HCT116 (cell line): ENCODE measurements around the gene FMO5. TPM values are rescaled to one million over a fixed set of nuclear protein-coding genes. Genes with fewer than 3 reads are reported as not detected.

Experiments used
- ATAC-seq: fragments of 200-7000 bp; cut with Tn5 transposase; 2 replicates; pipeline ENCODE4 v1.9.1; 2020; ENCODE audit warnings: mild to moderate bottlenecking, moderate library complexity
- BruUV-seq: library from RNA; stranded (reverse); fragments of 400-500 nt; replicated peaks from 2 replicates; lab custom pipeline; 2021; lab: Mats Ljungman, UMichigan
- CTCF ChIA-PET: fragments of 300-600 bp; sonication (Branson Sonifier 250); formaldehyde crosslinking; loops from one replicate; lab custom pipeline; 2021; ENCODE audit warnings: antibody characterized with exemption; lab: Charles Lee
- POLR2A ChIA-PET: fragments of 300-600, 350-600 bp; sonication (Branson Sonifier 250); formaldehyde crosslinking; loops from one replicate; lab custom pipeline; 2021; ENCODE audit warnings: antibody characterized with exemption; lab: Charles Lee
- RAD21 ChIA-PET, 2 experiments: fragments of 300-600 bp; sonication (Branson Sonifier 250); formaldehyde crosslinking; loops; one replicate each; lab custom pipeline; 2023; ENCODE audit warnings: low total read pairs in 2 of 2; ENCODE audit not compliant: uncharacterized antibody in 2 of 2, unreplicated experiment in 2 of 2, low non-redundant PET in 1 of 2; lab: Charles Lee
- DNase-seq: peaks from one replicate; pipeline ENCODE4 v3.0.0-alpha.2; 2010; ENCODE audit warnings: low read depth, low spot score
- H2AFZ ChIP-seq: fragments of 200-600 bp; shearing (Covaris generic), sonication (generic); 2 replicates; pipeline ENCODE4 v1.6.1; 2017; ENCODE audit warnings: low read depth, mixed run types, mixed read lengths, antibody characterized with exemption, low read length; ENCODE audit not compliant: poor library complexity, severe bottlenecking
- H3K27ac ChIP-seq: 2 replicates; pipeline ENCODE4 v1.5.1; 2012; ENCODE audit warnings: low read depth, low read length
- H3K27me3 ChIP-seq: fragments of 200-600 bp; sonication (generic); 2 replicates; pipeline ENCODE4 v1.6.1; 2016; ENCODE audit warnings: mixed run types, low read length, mixed read lengths; ENCODE audit not compliant: insufficient read depth
- H3K36me3 ChIP-seq, 2 experiments: fragments of 200-500 bp in 1 of 2; fragments of 200-600 bp in 1 of 2; sonication (Bioruptor generic) in 1 of 2; sonication (generic) in 1 of 2; 2 replicates each; pipeline versions ENCODE4 v1.5.1 to v1.6.1; 2014 to 2016; ENCODE audit warnings: low read length in 2 of 2, inconsistent platforms in 1 of 2, mixed read lengths in 1 of 2, mixed run types in 1 of 2; ENCODE audit not compliant: insufficient read depth in 2 of 2, control insufficient read depth in 1 of 2
- H3K4me1 ChIP-seq, 2 experiments: fragments of 200-600 bp in 1 of 2; sonication (generic) in 1 of 2; 2 replicates each; pipeline versions ENCODE4 v1.5.1 to v1.6.1; 2012 to 2017; ENCODE audit warnings: low read length in 2 of 2, inconsistent platforms in 1 of 2, mild to moderate bottlenecking in 1 of 2, mixed read lengths in 1 of 2, mixed run types in 1 of 2, moderate library complexity in 1 of 2; ENCODE audit not compliant: insufficient read depth in 2 of 2, control insufficient read depth in 1 of 2
- H3K4me2 ChIP-seq: fragments of 200-600 bp; sonication (generic); 2 replicates; pipeline ENCODE4 v1.6.1; 2017; ENCODE audit warnings: mixed run types, low read length, mixed read lengths
- H3K4me3 ChIP-seq, 2 experiments: fragments of 200-600 bp in 1 of 2; sonication (generic) in 1 of 2; replicated peaks in 1 of 2; 2 replicates each; pipeline ENCODE4 v1.5.1; 2011 to 2016; ENCODE audit warnings: low read length in 2 of 2, control low read depth in 1 of 2, low read depth in 1 of 2, mild to moderate bottlenecking in 1 of 2, mixed read lengths in 1 of 2, mixed run types in 1 of 2
- H3K79me2 ChIP-seq: fragments of 200-600 bp; sonication (generic); 2 replicates; pipeline ENCODE4 v1.6.1; 2017; ENCODE audit warnings: mild to moderate bottlenecking, mixed run types, low read length, moderate library complexity, mixed read lengths; ENCODE audit not compliant: insufficient read depth
- H3K9ac ChIP-seq: fragments of 200-600 bp; sonication (generic); 2 replicates; pipeline ENCODE4 v1.6.1; 2016; ENCODE audit warnings: low read length, mixed read lengths
- H3K9me2 ChIP-seq: fragments of 200-600 bp; sonication (generic), shearing (Covaris generic); 2 replicates; pipeline ENCODE4 v1.6.1; 2017; ENCODE audit warnings: mixed run types, mild to moderate bottlenecking, moderate library complexity; ENCODE audit not compliant: insufficient read depth
- H3K9me3 ChIP-seq, 2 experiments: fragments of 200-500 bp in 1 of 2; fragments of 200-600 bp in 1 of 2; sonication (Bioruptor generic) in 1 of 2; sonication (generic) in 1 of 2; 2 replicates each; pipeline ENCODE4 v1.6.1; 2014 to 2017; ENCODE audit warnings: low read length in 2 of 2, mixed read lengths in 2 of 2, inconsistent platforms in 1 of 2, low read depth in 1 of 2, mild to moderate bottlenecking in 1 of 2, mixed run types in 1 of 2, moderate library complexity in 1 of 2; ENCODE audit not compliant: control insufficient read depth in 1 of 2, insufficient read depth in 1 of 2
- H4K20me1 ChIP-seq: fragments of 200-600 bp; sonication (generic), shearing (Covaris generic); 2 replicates; pipeline ENCODE4 v1.6.1; 2017; ENCODE audit warnings: mixed run types, mild to moderate bottlenecking, moderate library complexity; ENCODE audit not compliant: insufficient read depth
- ATF3 ChIP-seq: IDR thresholded peaks from 2 replicates; pipeline ENCODE4 v1.6.1; 2012
- CEBPB ChIP-seq: IDR thresholded peaks from 2 replicates; pipeline ENCODE4 v1.6.1; 2012; ENCODE audit warnings: low read depth
- CTCF ChIP-seq, 3 experiments: fragments of 200-600 bp in 1 of 3; sonication (generic) in 1 of 3; IDR thresholded peaks in 2 of 3; conservative IDR thresholded peaks in 1 of 3; 2 replicates each; pipeline ENCODE4 v1.5.1; 2012 to 2017; ENCODE audit warnings: low read depth in 2 of 3, low read length in 2 of 3, antibody characterized with exemption in 1 of 3, borderline replicate concordance in 1 of 3, control low read depth in 1 of 3, mild to moderate bottlenecking in 1 of 3, mixed read lengths in 1 of 3, mixed run types in 1 of 3, moderate library complexity in 1 of 3; ENCODE audit not compliant: insufficient read depth in 1 of 3
- EGR1 ChIP-seq: IDR thresholded peaks from 2 replicates; pipeline ENCODE4 v1.6.1; 2012; ENCODE audit warnings: low read depth
- ELF1 ChIP-seq: IDR thresholded peaks from 2 replicates; pipeline ENCODE4 v1.6.1; 2012; ENCODE audit warnings: low read depth, borderline replicate concordance
- EZH2 ChIP-seq: fragments of 200-600 bp; sonication (generic); IDR thresholded peaks from 2 replicates; pipeline ENCODE4 v1.6.1; 2017; ENCODE audit warnings: antibody characterized with exemption, mixed run types
- EZH2phosphoT487 ChIP-seq: fragments of 200-600 bp; IDR thresholded peaks from 2 replicates; pipeline ENCODE4 v1.6.1; 2018; ENCODE audit warnings: antibody characterized with exemption, borderline replicate concordance
- MAX ChIP-seq: IDR thresholded peaks from 2 replicates; pipeline ENCODE4 v1.6.1; 2012
- POLR2A ChIP-seq: IDR thresholded peaks from 2 replicates; pipeline ENCODE4 v1.7.0; 2011; ENCODE audit warnings: borderline replicate concordance; ENCODE audit not compliant: insufficient read depth, insufficient read length; ENCODE audit errors: extremely low read depth
- POLR2AphosphoS5 ChIP-seq: IDR thresholded peaks from 2 replicates; pipeline ENCODE4 v1.6.1; 2011; ENCODE audit warnings: mild to moderate bottlenecking, low read depth, low read length, moderate library complexity
- RAD21 ChIP-seq: IDR thresholded peaks from 2 replicates; pipeline ENCODE4 v1.6.1; 2012; ENCODE audit warnings: low read depth, mild to moderate bottlenecking
- REST ChIP-seq: IDR thresholded peaks from 2 replicates; pipeline ENCODE4 v1.6.1; 2012; ENCODE audit warnings: low read depth
- SIN3A ChIP-seq: IDR thresholded peaks from 2 replicates; pipeline ENCODE4 v1.6.1; 2012; ENCODE audit warnings: low read depth
- SRF ChIP-seq: IDR thresholded peaks from 2 replicates; pipeline ENCODE4 v1.6.1; 2012; ENCODE audit warnings: low read depth
- TCF7L2 ChIP-seq: IDR thresholded peaks from 2 replicates; pipeline ENCODE4 v1.7.0; 2011; ENCODE audit warnings: borderline replicate concordance, inconsistent platforms; ENCODE audit not compliant: insufficient read depth, insufficient read length; ENCODE audit errors: extremely low read depth
- ZFX ChIP-seq: fragments of 450-650 bp; IDR thresholded peaks from 2 replicates; pipeline ENCODE4 v1.6.1; 2017
- ZNF274 ChIP-seq: fragments of 200-500 bp; sonication (Bioruptor generic); IDR thresholded peaks from 2 replicates; pipeline ENCODE4 v1.6.1; 2014; ENCODE audit warnings: mild to moderate bottlenecking, low read depth, low read length, inconsistent platforms
- intact Hi-C: fragments of 100-400 bp; cut with micrococcal nuclease; formaldehyde crosslinking; loops from 2 replicates; pipeline ENCODE4 v1.10.0; 2022
- total RNA-seq: library from RNA; stranded (reverse); gene quantifications from one replicate; pipeline ENCODE4 v1.2.1, GENCODE V29; 2021; ENCODE audit not compliant: unreplicated experiment

Gene FMO5
- total RNA-seq, 1 experiment from 2014 or later, result 0.27 TPM

GRCh38 chr1:147172168-147173016, 52.7 kb downstream of the FMO5 start, which contains the start of gene PRKAB2:
TSS of gene PRKAB2 (minus strand) at chr1:147172470. CDS start at chr1:147172144, 326 bp downstream.
- Histone ChIP-seq H3K9me2 (no peaks in the 10 kb centered on the region), H3K9me3 (no peaks in the 10 kb centered on the region), H3K4me1 (peaks cover 25 to 47% of the 10 kb centered on the region in 2 experiments), H3K36me3 (no peaks in the 10 kb centered on the region), H3K27ac (peak within 1 kb of the TSS; percentile 86), H3K4me3 (peak within 1 kb of the TSS; percentile 67 to 91), H3K27me3 (no peaks in the 10 kb centered on the region), H2AFZ (peak within 1 kb of the TSS; percentile 75), H3K4me2 (peak within 1 kb of the TSS; percentile 77), H4K20me1 (no peaks in the 10 kb centered on the region), H3K79me2 (peaks cover 39% of the 10 kb centered on the region), H3K9ac (peak within 1 kb of the TSS; percentile 86)
- peak; percentile 92 for ATAC-seq
- BruUV-seq, result no TSS peak
- POLR2A ChIA-PET, result no interaction called here
- intact Hi-C loops, result loop anchor here (1.0 kb wide), 1 partner anchor 70 kb away; the partner anchor contains the start of gene CHD1L
- DNase-seq, result peak; percentile 91
- RAD21 ChIA-PET, result interaction anchor here in 1 of 2 experiments (0.7 kb wide), 1 partner anchor 167 kb away, joined by 3 read pairs; no protein-coding TSS in a partner anchor
- CTCF ChIA-PET, result interaction anchor here (0.8 to 1.2 kb wide), 2 partner anchors 10 to 70 kb away, joined by 3 to 16 read pairs; partner anchors contain the start of gene CHD1L
- no peak for TF ChIP-seq ZNF274
- no peak for TF ChIP-seq EZH2
- peak; percentile 95 for TF ChIP-seq SRF
- peak; percentile 78 for TF ChIP-seq POLR2AphosphoS5
- no peak for TF ChIP-seq ELF1
- peak; percentile 79 for TF ChIP-seq MAX
- TF ChIP-seq RAD21, result peak; percentile 59
- no peak; the same call in 1 of the 2 replicates for TF ChIP-seq ATF3
- TF ChIP-seq TCF7L2, result peak; percentile 21
- TF ChIP-seq EZH2phosphoT487, result no peak
- peak; percentile 74 to 80 (median 78) for TF ChIP-seq CTCF (IDR thresholded peaks at IDR 0.05 in 2 of 3, conservative IDR thresholded peaks at IDR 0.05 in 1 of 3; ENCODE audit: borderline replicate concordance in 1 of 3, insufficient read depth in 1 of 3, low read depth in 2 of 3, low read length in 2 of 3)
- no peak for TF ChIP-seq CEBPB
- TF ChIP-seq SIN3A, result peak; percentile 70
- no peak for TF ChIP-seq REST
- TF ChIP-seq ZFX, result peak; percentile 85
- peak; percentile 31; the same call in 1 of the 2 replicates for TF ChIP-seq EGR1
- TF ChIP-seq POLR2A, result no peak
